HG02884 (cell line): ENCODE results near the gene STAG3.

Experiments used
- ATAC-seq: cut with Tn5 transposase; IDR thresholded peaks from one replicate; pipeline ENCODE4 v1.9.1; 2021; ENCODE audit warnings: mild to moderate bottlenecking, moderate library complexity; ENCODE audit not compliant: unreplicated experiment

STAG3 gene

GRCh38 chr7:100154651-100155491, 22.8 kb upstream of the STAG3 start:
- no peak for ATAC-seq

- ATAC-seq = no peak
Observed at GRCh38 chr7:100155553-100156317, 22.0 kb upstream of the STAG3 start.

- ATAC-seq = no peak
Observed at GRCh38 chr7:100156331-100157068, 21.2 kb upstream of the STAG3 start.

GRCh38 chr7:100157069-100157333, 20.7 kb upstream of the STAG3 start:
- no peak for ATAC-seq

- ATAC-seq = peak; percentile 10
Observed at GRCh38 chr7:100157334-100158228, 20.1 kb upstream of the STAG3 start.

- peak; percentile 67 for ATAC-seq
Observed at GRCh38 chr7:100158229-100159098, 19.3 kb upstream of the STAG3 start, which contains the start of gene TRAPPC14. TSS of gene TRAPPC14 (minus strand) at chr7:100158723. CDS start at chr7:100158499, 224 bp downstream.

GRCh38 chr7:100159099-100159623, 18.6 kb upstream of the STAG3 start:
- no peak for ATAC-seq

- ATAC-seq = no peak
Observed at GRCh38 chr7:100160067-100160466, 17.7 kb upstream of the STAG3 start.

- no peak for ATAC-seq
Observed at GRCh38 chr7:100163006-100163531, 14.6 kb upstream of the STAG3 start.

- ATAC-seq = no peak
Observed at GRCh38 chr7:100163871-100164270, 13.8 kb upstream of the STAG3 start.

GRCh38 chr7:100166317-100166940, 11.3 kb upstream of the STAG3 start:
- ATAC-seq = no peak

GRCh38 chr7:100166970-100167911, 10.5 kb upstream of the STAG3 start:
- ATAC-seq = no peak

- ATAC-seq = no peak
Observed at GRCh38 chr7:100167912-100168323, 9.8 kb upstream of the STAG3 start.

GRCh38 chr7:100169147-100169850, 8.4 kb upstream of the STAG3 start:
- ATAC-seq = no peak

GRCh38 chr7:100170101-100170897, 7.4 kb upstream of the STAG3 start:
- no peak for ATAC-seq

- ATAC-seq = no peak
Observed at GRCh38 chr7:100171087-100171681, 6.5 kb upstream of the STAG3 start.
